Neural cell (in vitro differentiated cells): ENCODE measurements around the gene KRTAP9-2.

Experiments used
- CTCF ChIP-seq: fragments of 450-650 bp; IDR thresholded peaks from 2 replicates; pipeline ENCODE4 v1.5.1; 2014; ENCODE audit warnings: antibody characterized with exemption, mild to moderate bottlenecking, moderate library complexity; ENCODE audit not compliant: poor library complexity, severe bottlenecking
- POLR2AphosphoS5 ChIP-seq: IDR thresholded peaks from 2 replicates; pipeline ENCODE4 v1.6.1; 2012
- REST ChIP-seq: IDR thresholded peaks from 2 replicates; pipeline ENCODE4 v1.6.1; 2012; ENCODE audit warnings: borderline replicate concordance

- TF ChIP-seq CTCF (no peak), REST (no peak), POLR2AphosphoS5 (no peak)
These were observed 26.9 kb upstream of the KRTAP9-2 start for GRCh38 chr17:41199421-41200078.
